Measurements from ENCODE around the gene PTPRCAP.
"Not testable (repeated sequence)": the region's sequence is repeated elsewhere in the genome, so short reads cannot be mapped to it uniquely, and the experiment has no call there.

PTPRCAP gene

GRCh38 chr11:67482275-67482826 lies 44.9 kb upstream of the PTPRCAP start:
- DNase-seq (ENCODE audit: low read depth) = no peak

GRCh38 chr11:67477344-67478050 lies 40.0 kb upstream of the PTPRCAP start:
- DNase-seq (ENCODE audit: low read depth); H3K4me3 ChIP-seq (ENCODE audit: low read depth, low read length): not testable (repeated sequence)

More at GRCh38 chr11:67482275-67482826, 44.9 kb upstream of the PTPRCAP start:
- TF ChIP-seq, protein P1, sequence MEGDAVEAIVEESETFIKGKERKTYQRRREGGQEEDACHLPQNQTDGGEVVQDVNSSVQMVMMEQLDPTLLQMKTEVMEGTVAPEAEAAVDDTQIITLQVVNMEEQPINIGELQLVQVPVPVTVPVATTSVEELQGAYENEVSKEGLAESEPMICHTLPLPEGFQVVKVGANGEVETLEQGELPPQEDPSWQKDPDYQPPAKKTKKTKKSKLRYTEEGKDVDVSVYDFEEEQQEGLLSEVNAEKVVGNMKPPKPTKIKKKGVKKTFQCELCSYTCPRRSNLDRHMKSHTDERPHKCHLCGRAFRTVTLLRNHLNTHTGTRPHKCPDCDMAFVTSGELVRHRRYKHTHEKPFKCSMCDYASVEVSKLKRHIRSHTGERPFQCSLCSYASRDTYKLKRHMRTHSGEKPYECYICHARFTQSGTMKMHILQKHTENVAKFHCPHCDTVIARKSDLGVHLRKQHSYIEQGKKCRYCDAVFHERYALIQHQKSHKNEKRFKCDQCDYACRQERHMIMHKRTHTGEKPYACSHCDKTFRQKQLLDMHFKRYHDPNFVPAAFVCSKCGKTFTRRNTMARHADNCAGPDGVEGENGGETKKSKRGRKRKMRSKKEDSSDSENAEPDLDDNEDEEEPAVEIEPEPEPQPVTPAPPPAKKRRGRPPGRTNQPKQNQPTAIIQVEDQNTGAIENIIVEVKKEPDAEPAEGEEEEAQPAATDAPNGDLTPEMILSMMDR (conservative IDR thresholded peaks at IDR 0.05; ENCODE audit: low read depth, low read length) = no peak
- H3K4me3 ChIP-seq (ENCODE audit: low read depth, low read length) = peak overlapping the region; percentile 73

DNA sequence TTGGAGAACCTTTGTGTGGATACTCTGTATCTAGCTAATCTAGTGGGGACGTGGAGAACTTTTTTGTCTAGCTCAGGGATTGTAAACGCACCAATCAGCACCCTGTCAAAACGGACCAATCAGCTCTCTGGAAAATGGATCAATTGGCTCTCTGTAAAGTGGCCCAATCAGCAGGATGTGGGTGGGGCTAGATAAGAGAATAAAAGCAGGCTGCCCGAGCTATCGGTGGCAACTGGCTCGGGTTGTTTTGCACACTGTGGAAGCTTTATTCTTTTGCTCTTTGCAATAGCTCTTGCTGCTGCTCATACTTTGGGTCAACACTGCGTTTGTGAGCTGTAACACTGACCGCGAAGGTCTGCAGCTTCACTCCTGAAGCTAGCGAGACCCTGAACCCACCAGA lies 39.2 kb upstream of the PTPRCAP start:
- not testable (repeated sequence) for DNase-seq (ENCODE audit: low read depth); H3K4me3 ChIP-seq (ENCODE audit: low read depth, low read length)

GRCh38 chr11:67472882-67473281 lies 35.4 kb upstream of the PTPRCAP start:
- no peak for DNase-seq (ENCODE audit: low read depth)
- no peak overlapping the region for H3K4me3 ChIP-seq (ENCODE audit: low read depth, low read length)

GRCh38 chr11:67470337-67471002 lies 33.0 kb upstream of the PTPRCAP start:
- no peak for DNase-seq (ENCODE audit: low read depth)
- H3K4me3 ChIP-seq (ENCODE audit: low read depth, low read length) = no peak overlapping the region
- TF ChIP-seq, protein P1 (conservative IDR thresholded peaks at IDR 0.05; ENCODE audit: low read depth, low read length) = no peak

More at GRCh38 chr11:67472882-67473281, 35.4 kb upstream of the PTPRCAP start:
- TF ChIP-seq, protein P1 (conservative IDR thresholded peaks at IDR 0.05; ENCODE audit: low read depth, low read length) = no peak

GRCh38 chr11:67469508-67469811 lies 32.0 kb upstream of the PTPRCAP start:
- peak overlapping the region; percentile 83 for H3K4me3 ChIP-seq (ENCODE audit: low read depth, low read length)
- TF ChIP-seq, protein P1 (conservative IDR thresholded peaks at IDR 0.05; ENCODE audit: low read depth, low read length) = no peak
- DNase-seq (ENCODE audit: low read depth) = no peak

GRCh38 chr11:67468759-67469507 lies 31.5 kb upstream of the PTPRCAP start, which contains the start of gene TMEM134:
Gene TMEM134, minus strand, starts transcription at chr11:67469251. Its CDS starts 59 bp downstream, at chr11:67469192.
- peak within 1 kb of the TSS; percentile 83 for H3K4me3 ChIP-seq (ENCODE audit: low read depth, low read length)
- TF ChIP-seq, protein P1 (conservative IDR thresholded peaks at IDR 0.05; ENCODE audit: low read depth, low read length) = peak; percentile 38
- peak; percentile 93 for DNase-seq (ENCODE audit: low read depth)
